ENCODE measurements around the gene NLGN1.

DNA sequence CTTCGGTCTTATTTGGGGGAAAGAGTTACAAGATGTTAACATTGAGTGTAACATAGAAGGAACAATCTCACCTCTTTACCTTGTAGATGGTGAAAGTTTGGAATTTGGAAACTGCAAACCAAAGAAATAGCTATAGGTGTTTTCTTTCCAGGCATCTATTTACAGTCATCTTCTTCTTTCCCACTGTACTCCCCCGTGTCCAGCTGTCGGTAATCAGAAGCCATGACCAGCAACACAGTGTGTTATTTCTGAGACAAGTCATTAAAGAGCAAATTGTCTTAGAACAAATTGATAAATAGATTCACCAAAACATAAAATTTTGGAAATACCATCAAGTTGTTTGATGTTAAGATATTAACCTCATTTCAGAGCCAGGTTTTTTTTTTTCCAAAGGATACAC lies 871.0 kb downstream of the NLGN1 start:
- TF ChIP-seq GATA3 (IDR thresholded peaks at IDR 0.05; ENCODE audit: low read depth, low read length) = no peak
- no peak for TF ChIP-seq GATA2 (IDR thresholded peaks at IDR 0.05; ENCODE audit: low read depth, low read length)

Measured in SH-SY5Y (cell line).